Esophagus muscularis mucosa (tissue), 4 donors: ENCODE results near the gene FGD5.

Experiments
- CTCF ChIP-seq, 3 experiments: fragments of 200-600 bp in 2 of 3; fragments of 450-650 bp in 1 of 3; sonication (generic) in 2 of 3; IDR thresholded peaks; one replicate each; pipeline ENCODE4 v1.5.1; 2017 to 2019; ENCODE audit warnings: antibody characterized with exemption in 3 of 3, mild to moderate bottlenecking in 2 of 3, moderate library complexity in 1 of 3
- EP300 ChIP-seq: sonication (generic); formaldehyde crosslinking; IDR thresholded peaks from one replicate; pipeline ENCODE4 v1.6.1; 2017; ENCODE audit warnings: antibody characterized with exemption
- POLR2A ChIP-seq: fragments of 450-650 bp; IDR thresholded peaks from one replicate; pipeline ENCODE4 v1.6.1; 2017; ENCODE audit warnings: antibody characterized with exemption, moderate library complexity, mild to moderate bottlenecking, low read depth
- POLR2AphosphoS5 ChIP-seq, 2 donors: sonication (generic); formaldehyde crosslinking; IDR thresholded peaks; one replicate each; pipeline ENCODE4 v1.6.1; 2017; ENCODE audit warnings: antibody characterized with exemption in 2 of 2

GRCh38 chr3:14826069-14826468, 7.3 kb downstream of the FGD5 start:
- no peak for TF ChIP-seq POLR2A
- no peak for TF ChIP-seq CTCF (IDR thresholded peaks at IDR 0.05)
- no peak for TF ChIP-seq EP300
- TF ChIP-seq POLR2AphosphoS5 (IDR thresholded peaks at IDR 0.05): no peak
